GM19351 (cell line): ENCODE results near the gene ANKDD1B.
"Not testable (repeated sequence)": the region's sequence is repeated elsewhere in the genome, so short reads cannot be mapped to it uniquely, and the experiment has no call there.

Source experiments
- ATAC-seq: cut with Tn5 transposase; IDR thresholded peaks from one replicate; pipeline ENCODE4 v1.9.1; 2021; ENCODE audit warnings: mild to moderate bottlenecking, moderate library complexity; ENCODE audit not compliant: unreplicated experiment

Gene ANKDD1B

GRCh38 chr5:75611311-75612225 is at the start of gene ANKDD1B:
Gene ANKDD1B (plus strand): TSS chr5:75611453. CDS start chr5:75611635, 182 bp downstream.
- ATAC-seq: no peak

- ATAC-seq: not testable (repeated sequence)
These were observed 45.1 kb upstream of the ANKDD1B start for GRCh38 chr5:75565991-75566709.

DNA sequence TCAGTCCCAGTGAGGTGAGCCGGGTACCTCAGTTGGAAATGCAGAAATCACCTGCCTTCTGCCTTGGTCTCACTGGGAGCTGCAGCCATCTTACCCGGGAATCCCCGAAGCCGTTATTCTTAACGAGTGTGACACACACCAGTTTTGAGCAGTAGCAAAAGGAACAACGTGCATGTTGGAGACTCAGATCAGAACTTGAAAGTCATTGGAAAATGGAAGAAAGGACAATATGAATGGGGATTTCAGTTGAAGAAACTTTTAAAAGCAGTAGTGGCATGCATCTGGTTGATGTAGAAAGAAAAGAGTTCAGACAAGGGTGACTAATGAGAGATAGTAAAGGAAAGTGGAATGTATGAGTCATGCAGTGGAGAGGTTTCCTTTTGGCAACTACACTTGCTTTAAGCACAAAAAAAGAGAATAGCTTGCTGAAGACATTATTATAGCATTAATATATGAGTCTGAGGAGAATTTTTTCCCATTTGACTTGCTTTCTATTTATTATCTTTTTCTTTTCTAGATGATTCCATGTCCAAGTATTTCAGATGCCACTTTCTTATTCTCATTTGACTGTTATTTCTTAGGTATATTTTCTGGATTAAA is 44.4 kb upstream of the ANKDD1B start:
- ATAC-seq: peak; percentile 85

DNA sequence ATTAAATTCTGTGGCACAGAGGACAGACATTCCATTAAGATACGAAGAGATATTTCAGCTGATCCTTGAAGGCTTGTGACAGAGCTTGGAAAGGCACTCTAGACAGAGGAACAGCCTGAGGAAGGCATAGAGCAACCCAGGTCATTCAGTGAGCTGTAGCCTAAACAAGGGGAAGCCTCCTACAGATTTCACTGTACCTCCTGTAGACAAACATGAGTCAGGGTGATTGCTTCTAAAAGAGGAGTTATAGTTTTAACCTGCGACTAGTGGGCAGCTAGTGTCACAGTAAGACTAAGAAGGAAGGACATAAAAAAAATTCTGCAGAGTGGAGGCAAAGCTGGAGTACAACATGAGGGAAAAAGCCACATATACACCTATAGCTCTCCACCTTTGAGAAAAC is 43.5 kb upstream of the ANKDD1B start:
- no peak for ATAC-seq

DNA sequence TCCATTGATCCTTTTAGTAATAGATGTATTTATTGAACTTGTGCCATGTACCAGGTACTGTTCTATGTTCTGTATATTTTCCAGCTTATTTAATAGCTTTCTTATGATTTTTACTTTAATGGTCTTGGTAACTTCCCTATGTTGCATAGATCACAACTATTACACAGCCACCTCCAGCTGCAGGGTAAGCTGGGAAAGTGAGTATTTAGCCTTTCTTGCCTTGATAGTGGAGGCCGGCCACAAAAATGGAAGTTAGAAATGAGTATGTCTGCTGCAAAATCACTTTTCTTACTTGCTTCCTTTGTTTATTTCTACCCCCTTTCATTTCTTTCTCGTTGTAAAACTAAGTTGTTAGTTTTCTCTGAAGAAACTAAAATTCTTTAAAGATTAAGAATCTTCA is 43.1 kb upstream of the ANKDD1B start:
- peak; percentile 42 for ATAC-seq

GRCh38 chr5:75571547-75571946 is 39.7 kb upstream of the ANKDD1B start:
- no peak for ATAC-seq

DNA sequence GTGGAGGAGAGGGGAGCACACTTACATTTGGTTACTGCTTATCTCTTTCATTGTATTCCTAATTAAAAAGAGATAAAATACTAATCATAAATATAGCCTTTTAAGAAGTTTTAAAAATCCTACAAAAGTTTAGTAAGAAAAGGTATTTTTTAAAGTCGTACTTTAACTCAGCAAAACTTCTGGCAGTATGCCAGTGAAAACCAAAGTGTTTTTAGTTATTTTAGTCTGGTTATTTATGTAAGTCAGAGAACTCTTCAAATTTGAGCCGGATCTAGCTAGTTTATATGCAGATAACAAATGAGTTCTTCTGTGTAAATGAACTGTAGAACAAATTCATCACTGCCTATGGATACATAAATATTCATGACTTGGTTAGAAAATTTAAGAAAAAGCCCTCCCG is 36.5 kb upstream of the ANKDD1B start:
- ATAC-seq: peak; percentile 19

GRCh38 chr5:75578280-75578679 is 33.0 kb upstream of the ANKDD1B start:
- ATAC-seq: not testable (repeated sequence)

DNA sequence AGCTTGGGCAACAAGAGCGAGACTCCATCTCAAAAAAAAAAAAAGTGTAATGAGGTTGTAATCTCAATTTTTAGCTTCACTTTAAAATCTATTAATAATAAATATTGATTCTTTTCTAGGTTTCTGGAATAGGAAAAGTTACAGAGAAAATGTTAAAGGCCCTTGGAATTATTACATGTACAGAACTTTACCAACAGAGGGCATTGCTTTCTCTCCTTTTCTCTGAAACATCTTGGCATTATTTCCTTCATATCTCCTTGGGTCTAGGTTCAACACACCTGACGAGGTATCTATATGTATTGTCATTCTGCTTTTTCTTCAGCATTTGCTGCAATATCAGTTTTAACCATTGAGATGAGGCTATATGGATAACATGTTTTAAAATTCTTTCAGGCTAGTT is 26.6 kb upstream of the ANKDD1B start:
- no peak for ATAC-seq

GRCh38 chr5:75588666-75589065 is 22.6 kb upstream of the ANKDD1B start:
- ATAC-seq: no peak

DNA sequence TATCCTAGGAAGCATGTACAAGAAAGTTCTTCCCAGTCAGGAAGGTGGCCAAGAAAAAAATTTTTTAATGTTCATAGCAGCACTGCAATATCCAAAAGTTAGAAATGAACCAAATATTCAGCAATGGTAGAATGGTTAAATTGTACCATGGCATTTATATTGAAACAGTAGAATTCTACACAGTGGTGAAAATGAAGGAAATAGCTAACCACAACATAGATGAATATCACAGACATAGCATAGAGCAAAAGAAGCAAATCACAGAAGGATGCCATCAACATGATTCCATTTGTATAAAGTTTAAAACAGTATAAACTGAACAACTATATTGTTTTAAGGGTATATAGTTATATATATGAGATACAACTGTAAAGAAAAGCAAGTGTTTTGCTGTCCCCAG is 10.7 kb upstream of the ANKDD1B start:
- ATAC-seq: no peak

- no peak for ATAC-seq
These were observed 9.7 kb upstream of the ANKDD1B start for GRCh38 chr5:75601567-75601966.

DNA sequence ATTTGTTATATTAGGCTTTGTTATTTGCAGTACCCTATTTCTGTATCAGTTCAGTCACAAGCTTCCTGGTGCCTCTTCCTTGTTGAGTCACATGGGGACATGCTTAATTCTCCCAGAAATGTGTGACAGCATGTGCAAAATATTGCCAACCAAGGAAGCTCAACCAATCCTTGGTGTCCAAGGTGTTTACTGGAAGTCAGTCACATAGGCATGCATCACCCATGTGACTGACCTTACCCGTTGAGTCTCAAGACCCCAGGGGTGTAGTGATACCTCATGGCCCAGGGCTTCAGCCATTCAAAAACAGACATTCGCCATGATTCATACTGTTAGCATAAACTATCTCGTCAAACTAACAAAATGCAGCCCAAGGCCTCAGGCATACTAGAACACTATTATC is 9.3 kb upstream of the ANKDD1B start:
- ATAC-seq: no peak

GRCh38 chr5:75603371-75603770 is 7.9 kb upstream of the ANKDD1B start:
- ATAC-seq: no peak

DNA sequence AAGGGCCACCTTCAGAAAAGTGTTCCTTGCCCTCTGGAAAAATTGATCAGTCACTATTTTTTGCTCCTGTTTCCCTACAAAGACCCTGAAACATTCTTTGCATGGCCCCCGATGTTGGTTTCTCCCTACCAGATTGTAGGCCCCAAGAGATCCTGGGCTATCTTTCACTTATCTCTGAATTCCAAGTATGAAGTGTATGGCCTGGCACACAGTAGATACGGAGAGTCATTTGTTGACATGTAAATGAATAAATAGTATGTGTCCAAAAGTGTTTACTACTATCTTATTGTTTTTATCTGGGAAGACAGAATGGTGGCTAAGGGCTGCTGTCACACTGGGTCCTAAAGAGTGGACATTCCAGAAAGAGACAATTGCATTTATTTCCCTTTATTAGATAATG is 7.4 kb upstream of the ANKDD1B start:
- no peak for ATAC-seq

DNA sequence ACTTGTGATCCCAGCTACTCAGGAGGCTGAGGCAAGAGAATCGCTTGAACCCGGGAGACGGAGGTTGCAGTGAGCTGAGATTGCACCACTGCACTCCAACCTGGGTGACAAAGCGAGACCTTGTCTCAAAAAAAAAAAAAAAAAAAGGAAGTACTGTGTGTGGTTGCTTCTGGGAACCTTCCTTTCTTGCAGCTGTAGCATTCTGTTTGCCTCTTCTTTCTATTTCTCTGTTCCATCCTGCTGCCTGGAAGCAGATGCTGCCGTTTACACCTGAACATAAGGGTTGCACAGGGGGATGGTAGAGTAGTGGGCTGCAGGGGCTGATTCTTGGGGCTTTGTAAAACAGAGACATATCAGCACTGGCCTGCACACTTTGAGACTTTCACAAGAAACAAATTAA is 3.9 kb upstream of the ANKDD1B start:
- ATAC-seq: not testable (repeated sequence)

DNA sequence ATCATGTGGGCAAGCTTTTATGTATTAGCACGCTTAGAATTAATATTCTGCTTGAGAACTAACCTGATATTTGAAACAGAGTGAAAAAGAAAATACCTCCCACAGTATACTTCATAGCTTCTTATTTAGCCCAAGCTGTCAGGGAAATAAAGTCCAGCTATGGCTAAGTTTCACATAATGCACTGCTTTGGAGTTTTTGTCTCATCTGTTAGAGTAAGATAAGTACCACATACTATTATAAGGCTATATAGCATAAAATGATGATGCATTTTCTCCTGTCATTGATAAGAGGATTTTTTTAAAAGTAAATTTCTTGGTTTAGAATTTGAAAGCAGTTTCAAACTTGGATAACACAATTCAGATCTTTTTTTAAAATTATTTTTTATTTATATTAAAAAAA is 2.4 kb upstream of the ANKDD1B start:
- ATAC-seq: no peak

- no peak for ATAC-seq
These were observed 1.1 kb upstream of the ANKDD1B start for GRCh38 chr5:75610201-75610600.

- not testable (repeated sequence) for ATAC-seq
These were observed 368 bp upstream of the ANKDD1B start for GRCh38 chr5:75610859-75611310.

GRCh38 chr5:75612226-75612569 is 945 bp downstream of the ANKDD1B start:
- ATAC-seq: no peak

DNA sequence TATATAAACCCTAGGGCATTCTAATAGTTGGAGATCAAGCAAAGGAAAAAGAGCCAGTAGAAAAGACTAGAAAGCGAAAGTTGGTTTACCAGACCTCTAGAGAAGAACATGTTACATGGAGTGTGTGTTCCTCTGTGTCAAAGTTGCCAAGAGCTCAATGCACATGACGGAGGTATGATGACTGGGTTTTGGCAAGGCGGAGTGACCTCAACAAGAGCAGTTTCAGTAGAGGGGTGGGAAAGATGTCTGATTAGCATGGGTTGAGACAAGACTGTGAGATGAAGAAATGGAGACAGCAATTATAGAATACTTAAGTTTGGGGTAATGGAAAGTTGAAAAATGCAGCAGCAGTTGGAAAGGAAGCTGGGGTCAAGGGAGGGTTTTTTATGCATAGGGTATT is 1.6 kb downstream of the ANKDD1B start:
- no peak for ATAC-seq

GRCh38 chr5:75614176-75614575 is 2.9 kb downstream of the ANKDD1B start:
- ATAC-seq: no peak
